NT2/D1 (cell line): ENCODE results near the gene EXPH5.

ENCODE experiments used
- SUZ12 ChIP-seq: IDR thresholded peaks from 2 replicates; pipeline ENCODE4 v1.6.1; 2011; ENCODE audit not compliant: insufficient read length, insufficient read depth; ENCODE audit errors: extremely low read depth
- YY1 ChIP-seq: IDR thresholded peaks from 2 replicates; pipeline ENCODE4 v1.6.1; 2011; ENCODE audit not compliant: insufficient read length, insufficient read depth
- ZNF274 ChIP-seq: IDR thresholded peaks from 2 replicates; pipeline ENCODE4 v1.6.1; 2011; ENCODE audit warnings: mild to moderate bottlenecking, low read depth, low read length

GRCh38 chr11:108541531-108541930 lies 52.0 kb downstream of the EXPH5 start:
- TF ChIP-seq YY1 (no peak), SUZ12 (no peak), ZNF274 (no peak)
